GM21529 (cell line): ENCODE results near the gene FBXL14.
A peak's percentile ranks its signal among the peaks of the same experiment; 100 is the strongest.

Experiments
- ATAC-seq: cut with Tn5 transposase; IDR thresholded peaks from one replicate; pipeline ENCODE4 v1.9.1; 2021; ENCODE audit not compliant: unreplicated experiment

The FBXL14 gene

DNA sequence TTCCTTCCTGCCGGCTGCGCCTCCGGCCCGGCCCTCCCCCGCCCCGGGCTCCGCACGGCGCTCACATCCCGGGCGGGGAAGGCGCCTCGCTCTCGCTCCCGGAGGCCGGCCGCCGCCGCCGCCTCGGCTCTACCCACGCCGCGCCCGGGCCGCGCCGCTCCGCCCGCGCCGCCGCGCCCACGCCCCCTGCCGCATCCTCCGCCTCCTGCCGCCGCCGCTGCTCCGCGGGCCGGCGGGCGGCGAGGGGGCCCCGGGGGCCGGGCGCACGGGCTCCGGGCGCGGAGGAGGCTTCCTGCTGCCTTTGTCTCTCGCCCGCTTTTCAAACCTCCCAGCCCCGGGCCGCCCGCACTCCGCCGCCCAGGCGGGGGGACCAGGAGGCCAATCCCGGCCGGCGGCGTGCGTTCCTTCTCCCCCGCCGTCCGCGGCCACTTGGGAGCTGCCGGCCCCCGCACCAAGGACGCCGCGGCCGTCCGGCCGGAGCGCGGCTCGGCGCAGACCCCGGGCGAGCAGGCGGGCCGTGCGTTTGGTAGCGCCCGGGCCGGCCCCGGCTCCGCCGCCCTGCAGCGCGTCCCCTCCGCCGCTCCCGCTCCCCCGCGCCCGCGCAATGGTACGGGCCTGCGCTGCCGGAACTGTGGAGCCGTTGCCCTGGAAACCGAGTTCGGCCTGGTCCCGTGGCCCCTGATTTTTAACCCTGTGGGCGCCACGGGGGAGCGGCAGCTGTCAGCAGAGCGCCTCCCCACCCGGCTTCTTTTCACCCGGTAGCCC is at the start of gene FBXL14:
Gene FBXL14 (minus strand): TSS at position 321 of the 765 bp plus-strand sequence. CDS start 515 bp downstream, outside the sequence.
- ATAC-seq: peak; percentile 48

DNA sequence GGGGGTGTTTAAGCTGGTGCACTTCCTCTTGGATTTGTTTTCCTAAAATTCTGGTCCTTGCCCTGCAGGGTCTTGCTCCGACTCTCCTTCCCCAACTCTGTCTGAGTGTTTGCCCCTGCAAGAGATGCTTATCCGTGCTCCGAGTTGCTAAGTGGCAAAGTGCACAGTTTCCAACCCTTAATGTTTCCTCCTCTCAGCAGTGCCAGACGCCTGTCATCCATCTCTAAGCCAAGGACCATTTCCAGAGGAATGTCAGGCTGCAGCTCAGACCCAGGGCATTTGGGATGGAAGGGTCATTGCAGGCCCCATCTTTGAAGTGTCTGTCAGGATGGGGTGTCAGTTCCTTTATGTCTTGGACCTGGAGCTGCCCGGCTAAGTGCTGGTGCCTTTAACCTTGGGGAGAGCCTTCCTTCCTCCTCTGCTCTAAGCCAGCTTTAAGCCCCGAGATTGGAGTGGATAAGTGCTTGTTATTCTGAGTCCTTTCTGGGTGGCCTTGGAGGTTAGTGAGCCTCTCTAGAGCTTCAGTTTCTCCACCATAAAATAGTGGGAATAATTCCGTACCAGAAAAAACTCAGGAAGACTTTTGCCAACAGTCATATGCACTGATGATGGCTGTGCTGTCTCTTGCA is 49.6 kb upstream of the FBXL14 start:
- no peak for ATAC-seq

- no peak for ATAC-seq
These were observed 48.7 kb upstream of the FBXL14 start for GRCh38 chr12:1643043-1643442.

DNA sequence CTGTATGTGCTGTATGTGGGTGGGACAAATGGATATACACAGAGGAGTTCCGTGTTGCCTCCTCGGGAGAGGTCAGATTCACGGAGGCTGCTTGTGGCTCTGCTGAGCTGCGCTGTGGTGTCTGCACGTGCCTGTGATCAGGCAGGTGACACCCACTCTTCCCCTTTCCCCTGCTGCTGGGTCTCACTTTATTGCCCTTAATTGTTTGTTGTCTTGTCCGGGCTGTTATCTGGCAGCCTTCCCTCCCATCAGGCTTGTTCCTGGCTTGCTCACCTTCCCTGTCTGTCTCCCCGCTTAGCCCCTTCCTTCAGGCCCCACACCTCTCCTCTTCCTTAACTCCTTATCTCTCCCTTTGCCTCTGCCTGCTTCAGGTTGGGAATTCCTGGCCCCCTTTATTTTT is 48.1 kb upstream of the FBXL14 start:
- no peak for ATAC-seq

DNA sequence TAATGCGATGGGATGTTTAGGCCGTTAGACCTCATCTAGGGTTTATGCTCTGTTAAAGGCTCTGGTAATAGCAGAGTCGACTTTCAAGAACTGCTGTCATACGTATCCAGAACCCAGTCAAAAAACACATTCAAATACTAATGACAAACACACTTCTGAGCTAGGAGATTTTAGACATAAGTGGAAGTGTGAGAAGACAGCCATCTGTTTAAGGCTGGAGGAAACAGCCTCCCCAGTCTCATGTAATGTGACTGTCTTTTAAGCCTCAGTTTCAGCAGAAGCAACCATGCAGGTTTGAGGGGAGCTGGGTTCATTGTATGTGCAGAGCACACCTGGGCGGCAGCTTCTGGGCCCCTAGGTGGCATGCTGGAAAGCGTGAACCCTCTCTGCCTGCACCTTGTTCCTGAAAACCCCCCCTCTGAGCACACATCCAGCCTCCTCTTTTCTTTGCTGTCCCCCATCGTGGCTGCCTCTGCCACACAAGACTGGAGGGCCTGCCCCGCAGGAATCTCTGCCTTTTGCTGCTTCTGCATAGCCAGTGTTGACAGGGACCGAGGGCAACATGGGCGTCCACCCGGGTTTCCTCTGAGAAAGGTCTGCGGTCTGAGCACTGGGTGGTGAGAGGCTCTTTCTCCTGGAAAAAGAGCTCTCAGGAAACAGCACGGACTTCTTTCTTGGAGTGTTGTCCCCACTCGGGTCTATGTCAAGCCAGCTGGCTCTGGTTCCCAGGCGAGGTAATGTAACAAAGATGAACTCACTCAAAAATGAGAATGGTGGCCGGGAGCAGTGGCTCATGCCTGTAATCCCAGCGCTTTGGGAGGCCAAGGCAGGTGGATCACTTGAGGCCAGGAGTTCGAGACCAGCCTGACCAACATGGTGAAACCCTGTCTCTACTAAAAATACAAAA is 46.2 kb upstream of the FBXL14 start:
- ATAC-seq: no peak

DNA sequence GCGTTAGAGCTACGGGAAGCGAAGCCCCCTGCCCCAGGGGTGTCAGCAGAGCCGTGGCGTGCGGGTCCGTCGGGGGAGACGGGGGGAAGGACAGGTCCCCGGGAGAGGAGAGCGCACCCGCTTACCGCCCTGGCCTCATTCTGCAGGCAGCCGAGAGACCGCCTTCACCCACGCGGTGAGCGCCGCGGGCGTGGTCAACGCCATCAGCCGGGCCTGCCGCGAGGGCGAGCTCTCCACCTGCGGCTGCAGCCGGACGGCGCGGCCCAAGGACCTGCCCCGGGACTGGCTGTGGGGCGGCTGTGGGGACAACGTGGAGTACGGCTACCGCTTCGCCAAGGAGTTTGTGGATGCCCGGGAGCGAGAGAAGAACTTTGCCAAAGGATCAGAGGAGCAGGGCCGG is 45.2 kb upstream of the FBXL14 start:
- no peak for ATAC-seq

DNA sequence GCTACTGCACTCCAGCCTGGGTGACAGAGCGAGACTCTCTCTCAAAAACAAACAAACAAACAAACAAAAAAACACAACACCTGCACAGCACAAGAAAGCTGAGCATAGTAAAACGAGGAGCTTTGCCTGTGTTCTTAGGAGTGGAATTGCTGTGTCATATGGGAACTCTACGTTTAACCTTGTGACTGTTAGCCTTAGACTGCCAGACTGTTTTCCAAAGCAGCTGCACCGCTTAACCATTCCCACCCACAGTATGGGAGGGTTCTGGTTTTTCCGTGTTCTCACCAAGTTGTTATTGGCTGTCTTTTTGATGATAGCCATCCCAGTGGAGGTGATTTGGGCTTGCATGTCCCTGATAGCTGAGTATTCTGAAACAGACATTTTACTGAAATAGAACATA is 43.8 kb upstream of the FBXL14 start:
- ATAC-seq: no peak

DNA sequence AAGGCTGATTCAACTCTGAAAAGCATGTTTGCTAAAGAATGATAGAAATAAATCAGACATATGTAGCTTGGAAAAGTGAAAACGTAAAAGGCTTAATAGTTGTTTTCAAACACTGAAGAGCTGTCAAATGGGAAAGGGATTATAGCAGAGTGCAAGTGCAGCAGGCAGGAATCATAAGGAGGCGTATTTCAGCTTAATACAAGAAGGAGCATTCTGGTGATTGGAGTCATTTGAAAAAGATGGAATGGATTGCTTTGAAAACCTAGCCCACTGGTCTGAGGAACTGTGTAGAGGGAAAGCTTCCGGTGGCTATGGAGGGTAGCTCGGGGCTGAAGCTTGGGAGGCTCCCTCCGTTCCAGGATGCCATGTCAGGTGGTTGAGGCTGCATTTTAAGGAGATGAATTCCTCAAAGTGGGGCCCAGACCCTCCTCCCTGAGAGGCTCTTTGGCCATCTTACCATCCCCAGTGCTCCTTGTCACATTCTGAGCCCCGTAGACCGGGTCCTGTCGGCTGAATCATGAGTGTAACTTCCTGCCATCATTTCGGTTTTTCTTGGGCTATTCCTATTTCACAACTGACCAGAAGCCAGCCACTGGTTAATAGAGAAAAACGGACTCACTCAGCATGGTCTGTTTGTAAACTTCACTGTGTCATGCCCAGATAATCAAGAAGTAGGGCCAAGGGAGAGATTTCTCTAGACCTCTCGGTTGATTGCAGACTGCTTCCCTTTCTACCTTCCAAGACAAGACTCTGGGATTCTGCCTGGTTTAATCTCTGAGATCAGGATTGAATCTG is 41.1 kb upstream of the FBXL14 start:
- no peak for ATAC-seq

- ATAC-seq: no peak
These were observed 40.3 kb upstream of the FBXL14 start for GRCh38 chr12:1634590-1635191.

- ATAC-seq: no peak
These were observed 39.8 kb upstream of the FBXL14 start for GRCh38 chr12:1634149-1634548.

DNA sequence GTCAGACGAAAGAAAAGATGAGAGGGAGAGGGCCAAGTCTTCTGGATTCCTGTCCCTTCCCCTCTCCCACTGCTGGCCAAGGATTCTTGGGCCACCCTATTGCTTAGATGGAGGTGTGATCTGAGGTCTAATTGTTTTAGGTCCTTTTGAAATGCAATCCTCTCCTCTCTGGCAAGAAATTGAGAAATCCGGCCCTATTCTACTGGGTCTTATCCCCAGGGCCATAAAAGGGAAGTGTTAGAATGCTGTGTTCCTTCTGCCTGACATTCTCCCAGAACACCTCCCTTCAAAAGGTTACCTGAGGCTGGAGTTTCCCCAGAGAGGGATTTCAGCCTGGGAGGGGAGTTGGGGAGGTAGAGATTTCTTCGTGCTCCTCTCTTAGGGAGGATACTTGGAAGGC is 39.1 kb upstream of the FBXL14 start:
- ATAC-seq: no peak

- ATAC-seq: no peak
These were observed 38.3 kb upstream of the FBXL14 start for GRCh38 chr12:1632702-1633101.

GRCh38 chr12:1630827-1631591 is 36.6 kb upstream of the FBXL14 start:
- ATAC-seq: no peak

GRCh38 chr12:1630133-1630826 is 35.9 kb upstream of the FBXL14 start:
- ATAC-seq: no peak

DNA sequence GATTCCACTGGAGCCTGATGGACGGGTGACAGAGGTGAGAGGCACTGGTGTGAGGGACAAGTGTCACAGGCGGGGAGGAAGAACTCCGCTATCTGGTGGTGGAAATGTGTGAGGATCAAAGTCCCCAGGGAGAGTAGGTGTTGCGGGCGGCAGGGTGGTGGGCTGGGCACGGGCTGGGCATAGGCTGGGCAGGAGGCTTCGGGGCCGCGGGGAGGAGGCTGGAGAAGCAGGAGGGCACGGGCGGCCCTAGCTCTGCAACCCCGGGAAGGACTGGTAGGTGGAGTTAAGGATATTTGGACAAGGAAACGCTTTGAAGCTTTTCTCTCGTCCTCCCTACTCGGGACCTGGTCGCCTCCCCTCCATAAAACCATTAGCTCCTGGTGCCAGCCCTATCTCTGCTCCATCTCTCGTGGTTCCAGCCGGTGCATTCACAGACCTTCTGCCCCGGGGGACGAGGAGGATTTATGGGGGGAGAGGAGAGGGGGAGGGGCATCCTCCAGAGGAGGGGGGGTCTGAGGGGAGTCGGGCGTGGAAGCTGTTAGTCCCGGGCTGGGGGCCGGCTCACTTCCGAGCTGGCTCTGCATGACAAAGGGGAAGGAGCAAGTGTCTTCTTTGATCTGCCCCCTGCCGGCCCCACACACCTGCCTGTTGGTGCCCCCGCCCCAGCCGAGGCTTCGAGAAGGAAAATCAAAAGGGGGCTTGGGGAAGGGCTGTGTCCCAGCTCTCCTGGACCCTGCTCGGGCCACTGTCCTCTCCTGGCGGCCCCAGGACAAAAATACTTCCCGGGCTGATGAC is 35.2 kb upstream of the FBXL14 start:
- ATAC-seq: no peak

DNA sequence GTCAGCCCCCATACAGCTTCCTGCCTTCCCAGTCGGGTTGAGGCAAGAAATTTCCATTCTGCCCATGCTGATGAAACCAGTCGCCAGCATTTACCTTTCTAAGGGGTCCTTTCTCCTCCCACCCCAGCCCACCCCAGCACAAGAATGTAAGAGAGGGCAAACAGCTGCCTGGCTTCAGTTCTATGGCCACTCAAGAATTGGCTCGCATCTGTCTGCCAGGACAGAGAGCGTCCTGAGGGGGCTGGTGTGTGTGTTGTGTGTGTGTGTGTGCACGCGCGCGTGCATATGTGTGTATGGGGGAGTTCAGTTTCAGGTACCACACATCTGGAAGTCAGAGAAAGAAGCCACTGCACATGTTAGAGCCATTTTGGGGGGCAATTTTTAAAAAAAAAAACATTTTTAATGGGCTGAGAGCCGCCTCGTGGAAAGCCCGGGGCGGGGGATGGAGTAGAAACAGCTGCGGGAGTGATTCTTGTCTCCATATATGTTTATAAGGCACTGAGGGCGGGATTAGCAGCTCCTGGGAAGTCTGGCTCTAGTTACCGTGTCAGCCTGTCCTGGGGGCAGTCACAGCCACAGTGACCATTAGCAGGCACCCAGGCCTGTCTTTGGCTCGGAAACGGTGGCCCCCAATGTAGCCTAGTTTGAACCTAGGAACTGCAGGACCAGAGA is 34.4 kb upstream of the FBXL14 start, which contains the start of gene WNT5B:
Gene WNT5B (plus strand): TSS at position 566 of the 672 bp plus-strand sequence. CDS start 2,124 bp downstream, outside the sequence.
- no peak for ATAC-seq

DNA sequence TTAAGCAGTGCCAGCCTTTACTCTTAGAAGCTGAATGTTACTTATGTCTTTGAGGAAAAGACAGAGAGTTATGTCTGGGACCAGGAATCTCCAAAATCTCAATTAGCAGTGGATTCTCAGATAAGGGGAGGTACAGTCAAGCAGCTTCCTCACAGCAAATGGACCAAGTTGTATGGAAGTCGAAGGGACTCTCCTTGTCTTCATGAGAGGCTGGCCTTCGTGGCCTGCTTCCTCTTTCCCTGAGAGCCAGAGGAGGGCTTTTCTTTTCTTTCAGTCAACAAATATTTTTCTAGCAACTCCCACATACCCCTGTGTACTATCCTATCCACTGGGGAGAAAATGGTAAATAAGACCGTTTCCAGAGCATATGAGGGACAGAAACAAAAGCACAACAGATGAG is 28.0 kb upstream of the FBXL14 start:
- ATAC-seq: no peak

GRCh38 chr12:1620092-1620491 is 25.7 kb upstream of the FBXL14 start:
- no peak for ATAC-seq
